Stimulated activated CD8-positive, alpha-beta memory T cell treated with anti-CD3 and anti-CD28 coated beads, Interleukin-12 subunit alpha, Interleukin-12 subunit beta, amount 100 ng/mL, for 1 hour (primary cell): ENCODE data around the gene ZDHHC24.

Experiments
- DNase-seq: peaks from one replicate; pipeline ENCODE4 v3.0.0-alpha.2; 2020; ENCODE audit warnings: low read depth

ZDHHC24 gene

DNA sequence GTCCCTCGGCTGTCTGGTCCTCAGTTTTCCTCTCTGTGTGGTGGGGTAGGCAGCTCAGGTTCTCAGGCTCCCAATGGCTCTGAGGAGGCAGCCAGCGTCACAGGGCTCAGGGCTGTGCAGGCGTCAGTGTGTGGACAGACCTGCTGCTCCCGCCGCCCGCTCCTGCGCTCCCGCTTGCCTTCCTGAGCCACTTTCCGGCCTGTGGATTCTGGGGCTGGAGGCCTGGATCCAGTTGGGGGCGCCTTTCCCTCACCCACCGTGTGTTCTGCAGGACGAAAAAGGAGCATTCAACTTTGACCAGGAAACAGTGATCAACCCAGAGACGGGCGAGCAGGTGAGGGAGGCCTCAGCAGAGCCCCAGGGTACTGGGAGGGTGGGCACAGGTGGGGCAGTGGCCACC is 50.9 kb downstream of the ZDHHC24 start:
- no peak for DNase-seq

GRCh38 chr11:66494458-66494857 is 51.4 kb downstream of the ZDHHC24 start:
- no peak for DNase-seq

DNA sequence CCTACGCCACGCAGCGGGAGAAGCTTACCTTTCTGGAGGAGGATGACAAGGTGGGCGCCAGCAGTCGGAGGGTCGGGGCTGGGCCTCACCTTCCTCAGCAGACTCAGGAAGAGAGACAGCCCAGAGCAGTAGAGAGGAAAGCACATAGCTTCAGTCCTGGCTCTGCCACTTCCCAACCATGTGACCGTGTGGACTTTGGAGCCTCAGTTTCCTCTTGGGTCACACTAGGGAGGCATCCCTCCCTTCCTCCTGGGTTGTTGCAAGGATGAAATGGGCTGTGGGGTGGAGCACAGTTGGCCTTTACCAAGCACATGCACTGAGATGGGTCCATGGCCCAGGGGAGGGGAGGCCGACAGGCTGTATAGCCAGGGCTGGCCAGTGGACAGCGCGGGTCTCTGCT is 52.7 kb downstream of the ZDHHC24 start:
- no peak for DNase-seq

DNA sequence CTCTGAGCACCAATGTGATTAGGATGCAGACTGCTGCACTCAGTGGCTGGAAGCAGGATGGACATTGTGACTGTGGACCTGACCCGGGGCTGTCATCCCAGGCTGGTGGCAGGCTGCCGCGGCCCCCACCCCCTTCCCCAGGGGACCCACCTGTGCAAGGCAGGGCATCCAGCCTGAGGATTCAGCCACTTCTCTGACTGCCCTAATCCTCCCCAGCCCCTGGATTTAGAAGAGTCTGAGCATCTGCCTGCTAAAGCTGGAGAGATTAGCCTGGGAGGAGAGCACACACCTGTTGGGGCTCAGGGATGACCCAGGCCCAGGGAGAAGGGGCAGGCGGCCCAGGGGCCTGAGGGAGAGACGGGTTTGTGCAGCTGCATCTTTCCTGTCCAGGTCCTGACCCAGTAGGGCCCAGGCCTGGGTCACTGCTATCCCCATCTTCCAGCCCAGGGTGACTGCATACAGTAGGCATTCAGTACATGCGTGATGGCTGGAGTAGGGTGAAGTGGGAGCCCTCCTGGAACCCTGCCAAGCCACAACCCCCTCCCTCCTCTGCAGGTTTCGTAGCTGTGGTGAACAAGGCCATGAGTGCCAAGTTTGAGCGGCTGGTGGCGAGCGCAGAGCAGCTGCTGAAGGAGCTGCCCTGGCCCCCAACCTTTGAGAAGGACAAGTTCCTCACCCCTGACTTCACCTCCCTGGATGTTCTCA is 53.5 kb downstream of the ZDHHC24 start:
- DNase-seq, result no peak

- no peak for DNase-seq
Measured at GRCh38 chr11:66491315-66491935, 54.4 kb downstream of the ZDHHC24 start.

GRCh38 chr11:66489636-66490035 is 56.2 kb downstream of the ZDHHC24 start:
- DNase-seq, result no peak

DNA sequence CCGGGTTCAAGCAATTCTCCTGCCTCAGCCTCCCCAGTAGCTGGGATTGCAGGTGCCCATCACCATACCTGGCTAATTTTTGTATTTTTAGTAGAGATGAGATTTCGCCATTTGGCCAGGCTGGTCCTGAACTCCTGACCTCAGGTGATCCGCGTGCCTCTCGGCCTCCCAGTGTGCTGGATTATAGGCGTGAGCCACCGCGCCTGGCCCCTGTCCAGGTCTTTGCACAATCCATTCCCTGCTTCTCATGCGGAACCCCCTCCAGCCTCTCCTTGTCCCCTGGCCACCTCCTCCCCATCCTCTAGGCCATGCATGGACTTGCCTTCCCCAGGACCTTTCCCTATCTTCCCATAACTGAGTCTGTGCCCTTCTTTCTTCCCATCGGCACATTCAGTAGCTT is 56.9 kb downstream of the ZDHHC24 start:
- DNase-seq, result no peak

- no peak for DNase-seq
Measured at GRCh38 chr11:66484806-66485380, 61.0 kb downstream of the ZDHHC24 start.

GRCh38 chr11:66480117-66480938 is 65.5 kb downstream of the ZDHHC24 start, which contains the start of gene DPP3:
TSS of gene DPP3 (plus strand) at chr11:66480434. CDS start at chr11:66482201, 1,767 bp downstream.
- peak; percentile 90 for DNase-seq

- no peak for DNase-seq
Measured at GRCh38 chr11:66479394-66480116, 66.3 kb downstream of the ZDHHC24 start.

- no peak for DNase-seq
Measured at GRCh38 chr11:66478729-66479393, 67.0 kb downstream of the ZDHHC24 start.

- no peak for DNase-seq
Measured at GRCh38 chr11:66477263-66478201, 68.3 kb downstream of the ZDHHC24 start.

- DNase-seq, result no peak
Measured at GRCh38 chr11:66476841-66477251, 69.0 kb downstream of the ZDHHC24 start.

DNA sequence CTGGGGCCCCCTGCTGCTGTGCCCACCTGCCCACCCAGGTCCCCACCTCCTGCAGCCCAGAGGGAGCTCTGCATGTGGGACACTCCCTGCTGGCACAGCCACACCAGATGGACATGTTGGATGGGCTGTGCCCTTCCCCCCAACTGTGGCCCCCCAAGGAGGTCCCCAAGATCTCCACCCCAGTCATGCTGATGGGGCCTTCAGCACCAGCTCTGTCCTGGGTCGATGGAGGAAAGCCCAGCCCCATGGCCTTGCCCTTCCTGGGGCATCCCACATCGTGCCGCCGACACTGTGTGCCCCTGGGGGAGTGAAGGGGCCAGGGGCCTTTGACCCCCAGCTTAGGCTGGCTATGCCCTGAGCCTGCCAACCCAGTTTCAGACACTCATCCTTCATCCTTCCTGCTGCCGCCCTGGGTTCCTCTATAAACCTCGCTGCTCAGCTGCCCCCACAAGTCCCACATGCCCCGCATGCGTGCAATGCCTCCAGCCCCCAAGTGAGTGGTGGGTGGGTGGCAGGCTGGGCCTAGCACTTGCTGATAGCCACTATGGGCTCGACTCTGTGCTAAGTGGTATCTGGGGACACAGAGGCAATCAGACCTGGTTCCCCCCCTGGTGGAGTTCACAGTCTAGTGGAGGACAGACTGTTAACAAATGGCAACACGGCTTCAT is 69.5 kb downstream of the ZDHHC24 start:
- DNase-seq, result no peak

- no peak for DNase-seq
Measured at GRCh38 chr11:66475349-66476172, 70.3 kb downstream of the ZDHHC24 start.

- no peak for DNase-seq
Measured at GRCh38 chr11:66473608-66474515, 72.0 kb downstream of the ZDHHC24 start.

GRCh38 chr11:66473167-66473566 is 72.7 kb downstream of the ZDHHC24 start:
- DNase-seq, result no peak

DNA sequence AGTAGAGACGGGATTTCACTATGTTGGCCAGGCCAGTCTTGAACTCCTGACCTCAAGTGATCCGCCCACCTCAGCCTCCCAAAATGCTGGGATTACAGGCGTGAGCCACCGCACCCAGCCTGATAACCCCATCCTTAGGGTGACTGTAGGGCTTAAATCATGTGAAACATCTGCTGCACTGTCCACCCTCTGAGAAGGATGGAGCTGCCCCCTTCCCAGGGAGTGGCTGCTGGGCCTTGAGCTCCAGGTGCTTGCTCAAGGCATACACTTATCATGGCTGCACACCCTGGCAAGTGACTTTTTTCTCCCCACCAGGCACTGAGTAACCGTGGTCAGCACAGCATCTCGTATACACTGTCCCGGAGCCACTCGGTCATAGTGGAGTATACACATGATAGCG is 73.8 kb downstream of the ZDHHC24 start:
- no peak for DNase-seq
